Frontal cortex (tissue), 4 donors: ENCODE measurements around the gene HTRA1. TPM values are rescaled to one million over a fixed set of nuclear protein-coding genes. Genes with fewer than 3 reads are reported as not detected.

Experiments used
- DNase-seq, 2 donors: peaks; one replicate each; pipeline ENCODE4 v3.0.0; 2012; ENCODE audit warnings: low spot score in 2 of 2
- FAIRE-seq: peaks from 2 replicates; lab custom pipeline; 2012; peaks lifted over from hg19 to GRCh38; lab: Jason Lieb, UNC
- total RNA-seq: library from RNA; depleted of rRNA; stranded (reverse); fragments of >200 nt; gene quantifications from one replicate; pipeline ENCODE4 v1.2.3, GENCODE V29; 2014
- donor health status: control.
- donor health status: control.
- donor health status: control.

Gene HTRA1
- 41.2 TPM for total RNA-seq

- FAIRE-seq, result no peak
- peak; percentile 87 to 94 for DNase-seq
Observed at GRCh38 chr10:122461367-122461728, at the start of gene HTRA1. Gene HTRA1, plus strand, starts transcription at chr10:122461553. Its CDS starts 100 bp downstream, at chr10:122461653.

- no peak for DNase-seq
- peak; percentile 23 for FAIRE-seq
Observed at GRCh38 chr10:122413327-122413726, 48.0 kb upstream of the HTRA1 start.

- FAIRE-seq (peak; percentile 52), DNase-seq (no peak)
Observed at GRCh38 chr10:122417667-122418066, 43.7 kb upstream of the HTRA1 start.

- DNase-seq (no peak), FAIRE-seq (no peak)
Observed at GRCh38 chr10:122419016-122419415, 42.3 kb upstream of the HTRA1 start.

- FAIRE-seq (no peak), DNase-seq (no peak)
Observed at GRCh38 chr10:122419876-122420623, 41.3 kb upstream of the HTRA1 start.

GRCh38 chr10:122420624-122421007, 40.7 kb upstream of the HTRA1 start:
- FAIRE-seq, result no peak

GRCh38 chr10:122421054-122421625, 40.2 kb upstream of the HTRA1 start:
- FAIRE-seq (no peak), DNase-seq (no peak)

More at GRCh38 chr10:122420624-122421007, 40.7 kb upstream of the HTRA1 start:
- no peak for DNase-seq

- no peak for FAIRE-seq
- no peak for DNase-seq
Observed at GRCh38 chr10:122421742-122422141, 39.6 kb upstream of the HTRA1 start.

GRCh38 chr10:122422266-122422989, 38.9 kb upstream of the HTRA1 start:
- DNase-seq, result no peak
- no peak for FAIRE-seq

GRCh38 chr10:122424059-122424458, 37.3 kb upstream of the HTRA1 start:
- FAIRE-seq, result no peak
- DNase-seq, result no peak

- DNase-seq (no peak), FAIRE-seq (no peak)
Observed at GRCh38 chr10:122426829-122427228, 34.5 kb upstream of the HTRA1 start.

GRCh38 chr10:122427280-122427679, 34.1 kb upstream of the HTRA1 start:
- no peak for FAIRE-seq

GRCh38 chr10:122435212-122435827, 26.0 kb upstream of the HTRA1 start:
- peak; percentile 99 for FAIRE-seq

More at GRCh38 chr10:122427280-122427679, 34.1 kb upstream of the HTRA1 start:
- DNase-seq, result no peak

GRCh38 chr10:122441961-122442360, 19.4 kb upstream of the HTRA1 start:
- FAIRE-seq, result no peak
- no peak for DNase-seq

More at GRCh38 chr10:122435212-122435827, 26.0 kb upstream of the HTRA1 start:
- DNase-seq, result no peak

GRCh38 chr10:122445469-122445868, 15.9 kb upstream of the HTRA1 start:
- FAIRE-seq, result no peak
- DNase-seq, result no peak

- FAIRE-seq (no peak), DNase-seq (no peak)
Observed at GRCh38 chr10:122445904-122446303, 15.4 kb upstream of the HTRA1 start.

GRCh38 chr10:122446668-122447423, 14.5 kb upstream of the HTRA1 start:
- DNase-seq (no peak), FAIRE-seq (no peak)

- FAIRE-seq, result no peak
Observed at GRCh38 chr10:122448600-122448999, 12.8 kb upstream of the HTRA1 start.

GRCh38 chr10:122449153-122449552, 12.2 kb upstream of the HTRA1 start:
- FAIRE-seq (no peak), DNase-seq (no peak)

More at GRCh38 chr10:122448600-122448999, 12.8 kb upstream of the HTRA1 start:
- DNase-seq, result no peak
